B cell (primary cell): ENCODE data around the gene CHAF1B. TPM values are rescaled to one million over a fixed set of nuclear protein-coding genes. Genes with fewer than 3 reads are reported as not detected.

Experiments
- ATAC-seq: fragments of 200-7000 bp; cut with Tn5 transposase; one replicate; pipeline ENCODE4 v1.10.0; 2021; ENCODE audit warnings: low read depth, mild to moderate bottlenecking, moderate number of reproducible peaks, moderate library complexity
- CTCF ChIA-PET: fragments of 350-600 bp; sonication (Branson Sonifier 250); formaldehyde crosslinking; loops from one replicate; lab custom pipeline; 2021; ENCODE audit warnings: antibody characterized with exemption, inconsistent platforms; lab: Charles Lee
- POLR2A ChIA-PET: fragments of 350-600 bp; sonication (Branson Sonifier 250); formaldehyde crosslinking; loops from one replicate; lab custom pipeline; 2021; ENCODE audit warnings: antibody characterized with exemption; lab: Charles Lee
- DNase-seq: peaks from one replicate; pipeline ENCODE4 v3.0.0; 2013
- H2AFZ ChIP-seq: 2 replicates; pipeline ENCODE4 v1.6.1; 2012; ENCODE audit warnings: mild to moderate bottlenecking, low read depth, low read length; ENCODE audit not compliant: insufficient read depth, poor library complexity, severe bottlenecking
- H3K27ac ChIP-seq, 2 donors: 1 replicate in 1 of 2; 2 replicates in 1 of 2; pipeline ENCODE4 v1.5.1; 2012 to 2013; ENCODE audit warnings: low read length in 2 of 2, mild to moderate bottlenecking in 2 of 2, moderate library complexity in 1 of 2
- H3K27me3 ChIP-seq, 4 experiments: fragments of 200-600 bp in 1 of 4; sonication (generic) in 1 of 4; replicated peaks in 1 of 4; 1 replicate in 2 of 4; 2 replicates in 2 of 4; pipeline versions ENCODE4 v1.6.1 to v1.7.0; 2013 to 2016; ENCODE audit warnings: low read length in 3 of 4, mild to moderate bottlenecking in 2 of 4, mixed read lengths in 1 of 4, moderate library complexity in 1 of 4; ENCODE audit not compliant: insufficient read depth in 4 of 4, control insufficient read depth in 3 of 4; ENCODE audit errors: control extremely low read depth in 1 of 4
- H3K36me3 ChIP-seq, 2 experiments: replicated peaks in 1 of 2; 1 replicate in 1 of 2; 2 replicates in 1 of 2; pipeline versions ENCODE4 v1.6.1 to v1.7.1; 2013; ENCODE audit warnings: low read length in 1 of 2; ENCODE audit not compliant: insufficient read depth in 2 of 2, control insufficient read depth in 1 of 2; ENCODE audit errors: control extremely low read depth in 1 of 2, extremely low read depth in 1 of 2
- H3K4me1 ChIP-seq, 2 donors: fragments of 200-600 bp in 1 of 2; sonication (generic) in 1 of 2; 1 replicate in 1 of 2; 2 replicates in 1 of 2; pipeline versions ENCODE4 v1.5.1 to v1.6.1; 2013 to 2017; ENCODE audit warnings: low read length in 2 of 2; ENCODE audit not compliant: control insufficient read depth in 2 of 2, insufficient read depth in 2 of 2
- H3K4me2 ChIP-seq: replicated peaks from 2 replicates; pipeline ENCODE3; 2012; ENCODE audit warnings: mild to moderate bottlenecking, low read depth, low read length; ENCODE audit not compliant: poor library complexity, severe bottlenecking
- H3K4me3 ChIP-seq, 5 experiments: fragments of 200-600 bp in 1 of 5; sonication (generic) in 1 of 5; 1 replicate in 3 of 5; 2 replicates in 2 of 5; pipeline versions ENCODE4 v1.5.1 to v1.7.0; 2011 to 2016; ENCODE audit warnings: low read length in 4 of 5, mild to moderate bottlenecking in 4 of 5, low read depth in 2 of 5, control low read depth in 1 of 5, moderate library complexity in 1 of 5; ENCODE audit not compliant: insufficient read depth in 1 of 5; ENCODE audit errors: control extremely low read depth in 1 of 5, extremely low read depth in 1 of 5
- H3K79me2 ChIP-seq: fragments of 200-600 bp; sonication (generic); one replicate; pipeline ENCODE4 v1.6.0; 2016; ENCODE audit warnings: low read length; ENCODE audit not compliant: control insufficient read depth, insufficient read depth
- H3K9ac ChIP-seq: fragments of 200-600 bp; sonication (generic); 2 replicates; pipeline ENCODE4 v1.6.1; 2017; ENCODE audit warnings: mild to moderate bottlenecking, low read length, moderate library complexity
- H3K9me3 ChIP-seq, 3 donors: one replicate each; pipeline versions ENCODE4 v1.6.1 to v1.7.1; 2013; ENCODE audit warnings: low read length in 2 of 3; ENCODE audit not compliant: control insufficient read depth in 2 of 3, insufficient read depth in 1 of 3; ENCODE audit errors: control extremely low read depth in 1 of 3
- H4K20me1 ChIP-seq: 2 replicates; pipeline ENCODE4 v1.6.0; 2012; ENCODE audit warnings: mild to moderate bottlenecking, low read length; ENCODE audit not compliant: insufficient read depth, control insufficient read depth, poor library complexity, severe bottlenecking
- H3K27ac Mint-ChIP-seq: one replicate; pipeline ENCODE4 v1.8.0; 2021; ENCODE audit warnings: mixed read lengths
- H3K27me3 Mint-ChIP-seq: one replicate; pipeline ENCODE4 v1.8.0; 2021; ENCODE audit warnings: mixed read lengths
- H3K4me1 Mint-ChIP-seq: one replicate; pipeline ENCODE4 v1.8.0; 2021; ENCODE audit warnings: mixed read lengths
- H3K4me3 Mint-ChIP-seq: one replicate; pipeline ENCODE4 v1.8.0; 2021; ENCODE audit warnings: mixed read lengths
- H3K9me3 Mint-ChIP-seq: one replicate; pipeline ENCODE4 v1.8.0; 2022; ENCODE audit warnings: mixed read lengths; ENCODE audit not compliant: insufficient read depth
- EZH2 ChIP-seq: IDR thresholded peaks from 2 replicates; pipeline ENCODE4 v1.6.1; 2012; ENCODE audit warnings: borderline replicate concordance, low read depth, mild to moderate bottlenecking, moderate library complexity, low read length; ENCODE audit not compliant: insufficient read depth, poor library complexity, severe bottlenecking
- WGBS: methylation state at CpG from one replicate; pipeline ENCODE4 v1.1.5; 2013; ENCODE audit warnings: missing lambda C conversion rate; ENCODE audit not compliant: insufficient coverage; 5-methylcytosine and 5-hydroxymethylcytosine counted together
- intact Hi-C: fragments of 100-400 bp; cut with micrococcal nuclease; formaldehyde crosslinking; loops from one replicate; pipeline ENCODE4 v1.10.0; 2022
- polyA plus RNA-seq: library from polyadenylated mRNA; depleted of rRNA; stranded (reverse); fragments of >200 nt; gene quantifications from 2 replicates; pipeline ENCODE4 v1.2.3, GENCODE V29; 2012
- total RNA-seq, 2 donors: library from RNA; stranded (reverse); fragments of 120-200 nt in 1 of 2; gene quantifications; 1 replicate in 1 of 2; 2 replicates in 1 of 2; pipeline versions ENCODE4 v1.2.3 to v1.2.4, GENCODE V29; 2013 to 2022
- TF ChIP-seq, protein P1 (sequence below): fragments of 200-600 bp; IDR thresholded peaks from one replicate; pipeline ENCODE4 v1.8.0; 2022; ENCODE audit warnings: antibody characterized with exemption, mild to moderate bottlenecking

The CHAF1B gene
- total and polyA plus RNA-seq, 2 donors (not counting 1 experiment from before 2014, with no cell fraction given), result 1.1 to 1.9 TPM

DNA sequence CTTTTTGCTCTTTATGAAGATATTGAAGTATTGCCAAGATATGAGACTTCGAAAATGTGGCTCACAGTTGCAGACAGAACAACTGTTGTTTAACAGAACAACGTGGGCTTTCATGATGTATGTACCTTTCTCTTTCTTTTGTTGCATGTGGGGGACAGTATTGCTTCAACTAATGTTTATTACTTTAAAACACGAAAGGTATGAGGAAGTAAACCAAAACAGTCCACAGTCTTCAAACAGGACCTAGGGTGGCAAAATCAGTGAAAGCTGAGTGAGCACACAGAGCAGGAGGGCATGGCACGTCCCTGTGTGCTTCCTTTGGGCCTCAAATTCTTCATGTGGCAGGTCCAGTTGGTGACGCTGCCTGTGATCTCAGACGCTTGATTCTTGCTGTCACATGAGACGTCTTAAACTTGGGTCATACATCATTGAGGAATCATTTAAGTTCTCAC is 7.8 kb upstream of the CHAF1B start:
- intact Hi-C loops, result no loop called here
- no peaks in the 10 kb centered on the region for H3K27me3 Mint-ChIP-seq
- Histone ChIP-seq H3K36me3 (peaks cover 12 to 47% of the 10 kb centered on the region in 2 experiments), H3K27ac (no peak overlapping the region), H2AFZ (no peak overlapping the region), H4K20me1 (peaks cover 16% of the 10 kb centered on the region), H3K9ac (no peak overlapping the region), H3K79me2 (no peaks in the 10 kb centered on the region), H3K4me1 (no peaks in the 10 kb centered on the region), H3K4me2 (no peak overlapping the region), H3K27me3 (no peaks in the 10 kb centered on the region), H3K9me3 (no peaks in the 10 kb centered on the region), H3K4me3 (no peak overlapping the region)
- peak overlapping the region; percentile 10 for H3K27ac Mint-ChIP-seq
- no peaks in the 10 kb centered on the region for H3K4me1 Mint-ChIP-seq
- H3K4me3 Mint-ChIP-seq, result no peak overlapping the region
- CTCF ChIA-PET, result no interaction called here
- no peak for ATAC-seq
- POLR2A ChIA-PET, result no interaction called here
- WGBS, result 96% methylated on average over 6 of the region's 7 CpGs
- TF ChIP-seq, protein P1, sequence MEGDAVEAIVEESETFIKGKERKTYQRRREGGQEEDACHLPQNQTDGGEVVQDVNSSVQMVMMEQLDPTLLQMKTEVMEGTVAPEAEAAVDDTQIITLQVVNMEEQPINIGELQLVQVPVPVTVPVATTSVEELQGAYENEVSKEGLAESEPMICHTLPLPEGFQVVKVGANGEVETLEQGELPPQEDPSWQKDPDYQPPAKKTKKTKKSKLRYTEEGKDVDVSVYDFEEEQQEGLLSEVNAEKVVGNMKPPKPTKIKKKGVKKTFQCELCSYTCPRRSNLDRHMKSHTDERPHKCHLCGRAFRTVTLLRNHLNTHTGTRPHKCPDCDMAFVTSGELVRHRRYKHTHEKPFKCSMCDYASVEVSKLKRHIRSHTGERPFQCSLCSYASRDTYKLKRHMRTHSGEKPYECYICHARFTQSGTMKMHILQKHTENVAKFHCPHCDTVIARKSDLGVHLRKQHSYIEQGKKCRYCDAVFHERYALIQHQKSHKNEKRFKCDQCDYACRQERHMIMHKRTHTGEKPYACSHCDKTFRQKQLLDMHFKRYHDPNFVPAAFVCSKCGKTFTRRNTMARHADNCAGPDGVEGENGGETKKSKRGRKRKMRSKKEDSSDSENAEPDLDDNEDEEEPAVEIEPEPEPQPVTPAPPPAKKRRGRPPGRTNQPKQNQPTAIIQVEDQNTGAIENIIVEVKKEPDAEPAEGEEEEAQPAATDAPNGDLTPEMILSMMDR, result no peak
- TF ChIP-seq EZH2, result no peak
- no peaks in the 10 kb centered on the region for H3K9me3 Mint-ChIP-seq
- no peak for DNase-seq

DNA sequence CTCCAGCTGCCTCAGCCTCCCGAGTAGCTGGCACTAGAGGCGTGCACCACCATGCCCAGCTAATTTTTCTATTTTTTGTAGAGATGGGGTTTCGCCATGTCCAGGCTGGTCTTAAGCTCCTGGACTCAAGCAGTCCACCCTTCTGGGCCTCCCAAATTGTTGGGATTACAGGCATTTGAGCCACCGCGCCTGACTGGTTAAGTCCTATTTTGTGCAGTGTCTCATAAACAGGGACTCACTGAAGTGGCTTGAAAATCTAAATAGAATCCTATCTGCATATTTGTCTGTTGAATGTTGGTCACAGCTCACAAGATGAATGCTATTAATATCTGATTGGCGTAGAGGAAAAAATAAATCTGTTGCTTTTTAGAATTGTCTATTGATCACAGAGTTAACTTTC is 5.9 kb upstream of the CHAF1B start:
- Histone ChIP-seq H3K9me3 (no peaks in the 10 kb centered on the region), H3K9ac (no peak overlapping the region), H3K36me3 (peaks cover 7 to 32% of the 10 kb centered on the region in 2 experiments), H3K27ac (no peak overlapping the region), H3K27me3 (no peaks in the 10 kb centered on the region), H3K4me1 (no peaks in the 10 kb centered on the region), H4K20me1 (peaks cover 10% of the 10 kb centered on the region), H3K4me2 (no peak overlapping the region), H2AFZ (no peak overlapping the region), H3K79me2 (no peaks in the 10 kb centered on the region), H3K4me3 (no peak overlapping the region)
- ChIA-PET POLR2A (no interaction called here), CTCF (no interaction called here)
- intact Hi-C loops, result no loop called here
- no peaks in the 10 kb centered on the region for H3K9me3 Mint-ChIP-seq
- no peaks in the 10 kb centered on the region for H3K4me1 Mint-ChIP-seq
- no peak overlapping the region for H3K4me3 Mint-ChIP-seq
- H3K27ac Mint-ChIP-seq, result no peak overlapping the region
- H3K27me3 Mint-ChIP-seq, result no peaks in the 10 kb centered on the region
- 97% methylated on average over 5 of the region's 6 CpGs for WGBS
- no peak for DNase-seq
- TF ChIP-seq, protein P1, result no peak
- no peak for TF ChIP-seq EZH2
- ATAC-seq, result no peak
